HG03354 (cell line): ENCODE measurements around the gene ZSWIM5.
A peak's percentile ranks its signal among the peaks of the same experiment; 100 is the strongest.
"Not testable (repeated sequence)": the region's sequence is repeated elsewhere in the genome, so short reads cannot be mapped to it uniquely, and the experiment has no call there.

Experiments used
- ATAC-seq: cut with Tn5 transposase; IDR thresholded peaks from one replicate; pipeline ENCODE4 v1.9.1; 2021; ENCODE audit warnings: mild to moderate bottlenecking; ENCODE audit not compliant: unreplicated experiment, poor library complexity, severe bottlenecking

The ZSWIM5 gene

DNA sequence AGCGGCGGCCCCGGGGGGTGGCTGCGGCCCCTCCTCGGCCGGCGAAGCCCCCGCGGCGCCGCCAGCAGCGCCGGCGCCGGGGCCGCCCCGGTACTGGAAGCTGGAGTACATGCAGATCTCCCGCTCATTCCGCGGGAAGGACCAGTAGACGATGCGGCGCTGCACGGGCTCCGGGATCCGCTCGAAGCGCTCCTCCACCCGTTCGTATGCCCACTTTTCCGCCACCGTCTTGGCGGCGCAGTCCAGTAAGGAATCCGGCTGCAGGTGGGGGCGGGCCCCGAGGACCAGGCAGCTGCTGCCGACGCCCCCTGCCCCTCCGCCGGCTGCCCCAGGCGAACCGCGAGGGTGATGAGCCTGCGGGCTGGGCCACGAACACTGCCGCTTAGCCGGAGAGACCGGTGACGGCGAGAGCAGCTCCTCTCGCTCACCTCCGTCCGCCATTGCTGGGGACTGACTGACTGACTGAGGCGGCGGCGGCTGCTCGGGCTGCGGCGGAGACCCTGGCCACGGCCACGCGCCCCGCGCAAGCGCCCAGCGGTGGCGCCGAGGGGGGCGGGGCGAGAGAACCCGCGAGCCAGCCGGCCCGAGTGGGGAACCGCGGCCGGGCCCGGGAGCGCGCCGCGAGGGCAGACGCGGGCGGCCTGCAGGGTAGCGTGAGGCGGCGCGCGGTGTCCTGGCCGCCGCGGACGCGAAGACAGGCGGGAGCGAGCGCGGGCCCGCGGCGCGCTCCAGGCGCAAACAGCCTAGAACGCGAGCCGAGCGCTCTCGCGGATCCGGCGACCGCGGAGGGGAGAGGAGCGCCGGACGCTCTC lies at the start of gene ZSWIM5:
Gene ZSWIM5, minus strand, starts transcription at position 696 of the 812 bp plus-strand sequence. Its CDS starts 255 bp downstream, at position 441.
- ATAC-seq, result peak; percentile 68

- ATAC-seq, result no peak
These were observed 48.1 kb upstream of the ZSWIM5 start for GRCh38 chr1:45254490-45254889.

GRCh38 chr1:45250544-45250943 lies 44.1 kb upstream of the ZSWIM5 start:
- ATAC-seq, result no peak

GRCh38 chr1:45248004-45248403 lies 41.6 kb upstream of the ZSWIM5 start:
- ATAC-seq, result not testable (repeated sequence)

DNA sequence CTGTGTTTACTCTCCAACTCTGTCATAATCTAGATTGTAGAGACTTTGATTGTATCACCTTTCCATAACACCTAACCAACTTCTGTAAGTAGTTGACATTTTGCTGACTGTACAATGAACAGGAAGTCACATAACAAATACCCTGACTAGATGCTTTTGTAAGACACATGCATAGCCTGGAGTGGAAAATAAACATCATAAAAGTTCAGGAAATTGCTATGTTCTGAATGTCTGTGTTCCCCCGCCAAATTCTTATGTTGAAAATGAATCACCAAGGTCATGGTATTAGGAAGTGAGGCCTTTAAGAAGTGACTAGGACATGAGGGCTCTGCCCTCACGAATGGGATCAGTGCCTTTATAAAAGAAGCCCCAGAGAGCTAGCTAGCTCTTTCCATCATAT lies 40.4 kb upstream of the ZSWIM5 start:
- ATAC-seq, result no peak

DNA sequence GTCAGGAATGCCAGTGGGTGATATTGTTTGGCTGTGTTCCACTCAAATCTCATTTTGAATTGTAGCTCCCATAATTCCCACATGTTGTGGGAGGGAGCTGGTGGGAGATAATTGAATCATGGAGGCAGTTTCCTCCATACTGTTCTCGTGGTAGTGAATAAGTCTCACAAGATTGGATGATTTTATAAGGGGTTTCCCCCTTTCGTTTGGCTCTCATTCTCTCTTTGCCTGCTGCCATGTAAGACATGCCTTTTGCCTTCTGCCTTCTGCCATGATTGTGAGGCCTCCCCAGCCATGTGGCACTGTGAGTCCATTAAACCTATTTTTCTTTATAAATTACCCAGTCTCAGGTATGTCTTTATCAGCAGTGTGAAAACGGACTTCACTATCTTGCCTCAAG lies 40.0 kb upstream of the ZSWIM5 start:
- not testable (repeated sequence) for ATAC-seq

DNA sequence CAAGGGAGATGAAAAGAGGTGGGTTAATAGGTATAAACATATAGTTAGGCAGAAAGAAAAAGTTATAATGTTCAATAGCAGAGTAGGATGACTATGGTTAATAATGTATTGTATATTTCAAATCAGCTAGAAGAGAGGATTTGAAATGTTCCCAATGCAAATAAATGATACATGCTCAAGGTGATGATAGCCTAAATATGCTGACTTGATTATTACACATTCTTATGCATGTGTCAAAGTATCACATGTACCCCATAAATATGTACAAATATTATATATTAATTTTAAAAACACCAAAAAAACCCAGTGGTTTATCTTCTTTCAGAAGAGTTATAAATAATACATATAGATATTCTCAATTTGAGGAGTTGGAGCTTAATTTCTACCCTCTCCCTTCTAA lies 38.3 kb upstream of the ZSWIM5 start:
- ATAC-seq, result no peak

GRCh38 chr1:45243476-45244343 lies 37.3 kb upstream of the ZSWIM5 start:
- ATAC-seq, result no peak

DNA sequence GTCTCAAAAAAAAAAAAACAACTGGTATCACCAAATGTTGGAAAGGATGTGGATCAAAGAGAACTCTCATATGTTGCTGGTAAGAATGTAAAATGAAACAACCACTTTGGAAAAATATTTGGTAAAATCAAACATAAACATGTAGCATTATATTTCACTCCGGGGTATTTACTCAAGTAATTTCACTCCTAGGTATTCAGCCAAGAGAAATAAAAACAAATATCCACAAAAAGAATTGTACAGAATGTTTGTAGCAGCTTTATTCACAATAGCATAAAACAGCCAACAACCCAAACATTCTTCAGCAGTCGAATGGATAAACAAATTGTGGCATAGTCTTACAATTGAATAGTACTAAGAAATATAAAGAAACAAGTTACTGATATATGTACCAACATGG lies 32.4 kb upstream of the ZSWIM5 start:
- no peak for ATAC-seq

- ATAC-seq, result no peak
These were observed 29.7 kb upstream of the ZSWIM5 start for GRCh38 chr1:45236136-45236535.

DNA sequence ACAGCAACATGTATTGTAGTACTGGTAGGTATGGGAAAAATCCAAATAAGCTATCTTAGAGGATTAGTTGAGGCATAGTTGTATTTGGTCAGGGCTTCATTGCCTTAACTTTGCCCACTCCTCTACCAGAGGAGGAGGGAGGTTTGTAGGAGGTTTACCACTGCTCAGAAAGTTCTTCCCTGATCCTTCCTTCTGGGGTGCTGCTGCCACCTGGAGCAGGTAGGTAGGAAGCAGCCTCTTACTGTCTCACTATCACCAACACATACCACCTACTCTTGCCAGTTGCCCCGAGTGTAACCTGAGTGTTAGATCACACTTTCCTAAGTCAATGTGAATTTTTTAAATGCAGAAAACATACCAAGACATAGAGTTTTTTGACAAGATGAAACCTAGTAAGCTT lies 24.1 kb upstream of the ZSWIM5 start:
- no peak for ATAC-seq

GRCh38 chr1:45225598-45225997 lies 19.2 kb upstream of the ZSWIM5 start:
- ATAC-seq, result no peak

DNA sequence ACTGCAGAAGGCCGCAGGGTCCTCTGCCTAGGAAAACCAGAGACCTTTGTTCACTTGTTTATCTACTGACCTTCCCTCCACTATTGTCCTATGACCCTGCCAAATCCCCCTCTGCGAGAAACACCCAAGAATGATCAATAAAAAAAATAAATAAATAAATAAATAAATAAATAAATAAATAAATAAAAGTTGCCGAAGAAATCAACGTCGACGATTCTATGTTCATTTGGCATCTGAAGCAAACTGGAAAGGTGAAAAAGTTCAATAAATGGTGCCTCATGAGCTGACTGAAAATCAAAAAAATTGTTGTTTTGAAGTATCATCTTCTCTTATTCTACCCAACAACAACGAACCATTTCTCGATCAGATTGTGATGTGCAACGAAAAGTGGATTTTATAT lies 17.3 kb upstream of the ZSWIM5 start:
- ATAC-seq, result not testable (repeated sequence)

DNA sequence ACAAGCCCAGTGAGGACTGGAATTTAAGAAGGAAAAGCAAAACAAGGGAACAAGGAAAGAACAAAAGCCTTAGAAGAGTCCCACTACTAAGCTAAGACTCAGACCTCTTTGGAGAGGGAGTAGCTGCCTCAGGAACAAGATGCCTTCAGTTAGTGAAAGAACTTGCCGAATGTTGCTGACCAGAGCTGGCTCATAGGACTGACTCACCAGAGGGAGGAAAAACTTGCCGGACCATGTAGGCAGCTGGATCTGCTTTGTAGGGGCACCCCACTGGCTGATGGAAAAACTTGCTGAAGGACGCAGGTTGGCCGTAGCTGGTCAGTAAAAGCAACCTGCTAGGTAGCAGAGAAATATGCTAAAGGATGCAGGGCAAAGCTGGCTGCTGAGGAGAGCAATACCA lies 15.3 kb upstream of the ZSWIM5 start:
- no peak for ATAC-seq

DNA sequence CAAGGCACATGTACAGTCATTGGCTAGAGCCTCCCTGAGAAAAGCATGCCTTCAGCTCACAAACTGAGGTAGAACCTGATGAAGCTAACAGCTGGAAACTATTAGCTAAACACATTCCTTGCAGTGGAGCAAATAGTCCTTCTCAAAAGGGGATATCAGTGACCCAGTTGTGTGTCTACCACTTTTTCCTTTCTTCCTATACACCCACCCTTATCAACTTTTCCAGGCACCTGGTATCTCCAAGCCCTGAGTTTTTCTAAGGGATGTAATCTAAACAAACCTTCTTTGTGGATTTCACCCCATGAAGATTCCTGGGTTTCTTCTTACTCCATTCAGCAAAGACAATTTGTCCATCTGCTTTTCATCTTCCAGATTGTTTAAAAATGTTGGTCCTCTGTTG lies 10.5 kb upstream of the ZSWIM5 start:
- ATAC-seq, result no peak

DNA sequence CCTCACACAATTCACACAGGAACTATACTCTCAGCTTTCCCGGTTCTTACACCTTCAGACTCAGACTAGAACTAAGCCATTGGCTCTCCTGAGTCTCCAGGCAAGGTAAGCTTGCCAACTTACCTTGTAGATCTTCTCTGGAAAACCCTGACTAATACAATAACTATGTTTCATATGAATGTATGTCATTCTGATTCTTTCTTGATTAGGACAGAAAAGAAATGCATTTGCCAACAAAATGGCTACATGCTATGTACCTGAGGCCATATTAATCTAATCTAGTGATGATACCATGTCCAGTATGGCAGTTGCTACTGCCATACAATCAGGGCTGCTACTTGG lies 9.8 kb upstream of the ZSWIM5 start:
- ATAC-seq, result no peak

- ATAC-seq, result no peak
These were observed 9.2 kb upstream of the ZSWIM5 start for GRCh38 chr1:45215485-45216199.

- ATAC-seq, result no peak
These were observed 7.5 kb upstream of the ZSWIM5 start for GRCh38 chr1:45213892-45214291.

DNA sequence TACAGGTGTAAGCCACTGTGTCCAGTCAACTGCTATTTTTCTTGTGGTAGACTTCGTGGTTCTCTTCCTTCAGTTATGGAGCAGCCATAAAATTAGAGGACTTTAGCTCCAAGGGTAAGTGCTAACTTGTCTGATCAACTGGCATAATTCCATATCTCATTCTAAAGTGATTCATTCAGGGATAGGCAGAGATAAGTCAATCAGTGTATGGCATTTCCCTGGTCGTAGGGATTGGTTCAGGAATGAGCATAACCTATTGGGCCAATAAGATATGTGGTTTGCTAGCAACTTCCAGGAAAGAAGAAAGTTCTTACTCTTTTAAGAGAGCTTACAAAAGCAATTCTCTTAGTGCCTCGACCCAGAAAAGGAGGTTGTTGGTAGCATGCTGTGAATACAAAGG lies 4.7 kb upstream of the ZSWIM5 start:
- no peak for ATAC-seq

DNA sequence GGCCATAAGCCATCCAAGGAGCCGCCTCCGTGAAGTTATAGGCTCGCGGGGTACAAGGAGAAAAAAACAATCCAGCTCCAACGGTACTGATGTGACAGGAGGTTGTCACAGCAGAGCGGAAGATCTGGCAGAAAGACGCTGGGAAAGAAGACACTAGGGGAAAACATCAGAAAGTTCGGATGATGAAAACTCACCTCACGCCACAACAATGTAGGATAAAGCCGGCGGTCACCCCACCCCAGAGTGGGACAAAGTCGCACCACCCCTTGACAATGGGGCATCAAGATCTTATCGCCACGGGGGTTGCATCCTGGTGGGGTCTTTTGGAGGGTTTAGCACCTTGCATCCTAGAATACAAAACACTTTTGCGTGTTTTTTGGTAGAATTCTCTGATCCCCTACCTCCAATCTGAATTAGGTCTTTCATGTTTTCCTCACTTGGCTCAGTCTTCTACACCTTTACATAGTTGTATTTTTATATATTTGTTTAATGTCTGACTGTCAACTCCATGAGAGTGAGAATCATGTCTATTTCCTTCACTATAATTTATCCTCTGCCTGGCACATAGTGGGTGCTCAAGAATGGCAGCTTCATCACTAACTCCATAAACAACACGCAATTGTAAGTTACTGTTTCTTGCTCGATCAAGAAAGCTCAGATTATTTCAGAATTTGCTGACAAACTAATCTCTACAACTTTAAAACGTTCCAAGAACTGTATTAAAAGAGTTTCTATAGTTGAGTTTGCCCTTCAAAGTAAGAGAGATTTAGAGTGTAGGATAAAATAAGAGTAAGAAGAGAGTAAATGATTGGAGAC lies 611 bp upstream of the ZSWIM5 start:
- no peak for ATAC-seq
